IMR-90 (cell line): ENCODE measurements around the gene MAD2L2. TPM values are rescaled to one million over a fixed set of nuclear protein-coding genes. Genes with fewer than 3 reads are reported as not detected.

Source experiments
- ATAC-seq: fragments of 200-7000 bp; cut with Tn5 transposase; 2 replicates; pipeline ENCODE4 v1.9.1; 2020; ENCODE audit warnings: low read depth, mild to moderate bottlenecking, moderate library complexity
- BruUV-seq: library from RNA; stranded (reverse); fragments of 400-500 nt; replicated peaks from 2 replicates; lab custom pipeline; 2021; lab: Mats Ljungman, UMichigan
- CTCF ChIA-PET: fragments of 300-600 bp; formaldehyde crosslinking; extraction: SDS; loops from one replicate; lab custom pipeline; 2021; ENCODE audit warnings: antibody characterized with exemption; lab: Yijun Ruan, JAX
- POLR2A ChIA-PET: fragments of 300-600 bp; sonication (Branson Sonifier 250); formaldehyde crosslinking; loops from one replicate; lab custom pipeline; 2022; ENCODE audit warnings: antibody characterized with exemption; ENCODE audit not compliant: unreplicated experiment; lab: Charles Lee
- DNase-seq: peaks from one replicate; pipeline ENCODE4 v3.0.0; 2013
- H2AFZ ChIP-seq: replicated peaks from 2 replicates; pipeline ENCODE3; 2013; ENCODE audit warnings: low read length, mild to moderate bottlenecking; ENCODE audit not compliant: poor library complexity
- H2AK5ac ChIP-seq: 2 replicates; pipeline ENCODE4 v1.6.1; 2013; ENCODE audit warnings: low read depth, low read length, inconsistent platforms
- H2AK9ac ChIP-seq: replicated peaks from 2 replicates; pipeline ENCODE3; 2013; ENCODE audit warnings: mild to moderate bottlenecking, low read depth, low read length, moderate library complexity; ENCODE audit not compliant: poor library complexity
- H2BK120ac ChIP-seq: 2 replicates; pipeline ENCODE4 v1.6.1; 2013; ENCODE audit warnings: low read depth, low read length, inconsistent platforms
- H2BK15ac ChIP-seq: 3 replicates; pipeline ENCODE4 v1.6.1; 2013; ENCODE audit warnings: low read depth, low read length, inconsistent platforms
- H2BK20ac ChIP-seq: 2 replicates; pipeline ENCODE4 v1.6.1; 2013; ENCODE audit warnings: low read depth, mild to moderate bottlenecking, inconsistent platforms, low read length, moderate library complexity
- H2BK5ac ChIP-seq: 2 replicates; pipeline ENCODE4 v1.6.1; 2013; ENCODE audit warnings: mild to moderate bottlenecking, low read depth, low read length, inconsistent platforms; ENCODE audit not compliant: poor library complexity, severe bottlenecking
- H3K14ac ChIP-seq: replicated peaks from 2 replicates; pipeline ENCODE4 v1.6.1; 2013; ENCODE audit warnings: low read depth, low read length, inconsistent platforms
- H3K18ac ChIP-seq: 2 replicates; pipeline ENCODE4 v1.6.1; 2013; ENCODE audit warnings: low read depth, low read length, control low read depth
- H3K23ac ChIP-seq: 2 replicates; pipeline ENCODE4 v1.6.1; 2013; ENCODE audit warnings: low read depth, low read length, inconsistent platforms
- H3K27ac ChIP-seq: 2 replicates; pipeline ENCODE4 v1.5.1; 2013; ENCODE audit warnings: mild to moderate bottlenecking, control low read depth, low read length; ENCODE audit not compliant: insufficient read depth
- H3K27me3 ChIP-seq: 2 replicates; pipeline ENCODE4 v1.6.1; 2013; ENCODE audit warnings: low read length; ENCODE audit not compliant: control insufficient read depth, insufficient read depth
- H3K36me3 ChIP-seq: 2 replicates; pipeline ENCODE4 v1.6.1; 2013; ENCODE audit warnings: low read length, mixed read lengths; ENCODE audit not compliant: control insufficient read depth, insufficient read depth
- H3K4ac ChIP-seq: 2 replicates; pipeline ENCODE4 v1.6.1; 2013; ENCODE audit warnings: low read depth, low read length, inconsistent platforms
- H3K4me1 ChIP-seq: 2 replicates; pipeline ENCODE4 v1.6.1; 2013; ENCODE audit warnings: low read length, mixed read lengths; ENCODE audit not compliant: control insufficient read depth, insufficient read depth
- H3K4me2 ChIP-seq: 2 replicates; pipeline ENCODE4 v1.6.1; 2013; ENCODE audit warnings: low read depth, mild to moderate bottlenecking, control low read depth, low read length, moderate library complexity
- H3K4me3 ChIP-seq: 2 replicates; pipeline ENCODE4 v1.5.1; 2013; ENCODE audit warnings: low read depth, mild to moderate bottlenecking, control low read depth, low read length, moderate library complexity; ENCODE audit not compliant: insufficient read depth
- H3K56ac ChIP-seq: 2 replicates; pipeline ENCODE4 v1.6.1; 2013; ENCODE audit warnings: low read length, inconsistent platforms; ENCODE audit not compliant: insufficient read depth; ENCODE audit errors: extremely low read depth
- H3K79me1 ChIP-seq, 2 experiments: 2 replicates each; pipeline ENCODE4 v1.6.1; 2013; ENCODE audit warnings: low read length in 2 of 2, inconsistent platforms in 1 of 2, low read depth in 1 of 2
- H3K9ac ChIP-seq: 2 replicates; pipeline ENCODE4 v1.6.1; 2013; ENCODE audit warnings: low read depth, low read length, control low read depth
- H3K9me1 ChIP-seq: 2 replicates; pipeline ENCODE4 v1.6.1; 2013; ENCODE audit warnings: low read length, inconsistent platforms; ENCODE audit not compliant: insufficient read depth
- H3K9me3 ChIP-seq: 2 replicates; pipeline ENCODE4 v1.6.1; 2013; ENCODE audit warnings: low read length; ENCODE audit not compliant: control insufficient read depth, insufficient read depth
- H4K20me1 ChIP-seq: 2 replicates; pipeline ENCODE4 v1.6.1; 2013; ENCODE audit warnings: low read length, inconsistent platforms; ENCODE audit not compliant: insufficient read depth
- H4K5ac ChIP-seq: 2 replicates; pipeline ENCODE4 v1.6.1; 2013; ENCODE audit warnings: mild to moderate bottlenecking, low read depth, low read length, control low read depth
- H4K8ac ChIP-seq, 2 experiments: 2 replicates each; pipeline ENCODE4 v1.6.1; 2013; ENCODE audit warnings: low read depth in 2 of 2, low read length in 2 of 2, control low read depth in 1 of 2, inconsistent platforms in 1 of 2
- H4K91ac ChIP-seq: 2 replicates; pipeline ENCODE4 v1.6.1; 2013; ENCODE audit warnings: low read depth, low read length, inconsistent platforms; ENCODE audit not compliant: insufficient read depth
- CEBPB ChIP-seq: IDR thresholded peaks from 2 replicates; pipeline ENCODE4 v1.6.1; 2012; ENCODE audit warnings: low read depth, low read length, improper control_type of control experiment
- MAZ ChIP-seq: IDR thresholded peaks from 2 replicates; pipeline ENCODE4 v1.6.1; 2012; ENCODE audit warnings: low read depth, mild to moderate bottlenecking, low read length, improper control_type of control experiment, moderate library complexity, borderline replicate concordance
- RAD21 ChIP-seq: IDR thresholded peaks from 2 replicates; pipeline ENCODE4 v1.6.1; 2012; ENCODE audit warnings: low read length, improper control_type of control experiment
- RCOR1 ChIP-seq: IDR thresholded peaks from 2 replicates; pipeline ENCODE4 v1.6.1; 2012; ENCODE audit warnings: mild to moderate bottlenecking, low read length, improper control_type of control experiment; ENCODE audit not compliant: insufficient replicate concordance
- USF2 ChIP-seq: fragments of 150-350 bp; IDR thresholded peaks from 2 replicates; pipeline ENCODE4 v1.6.1; 2017; ENCODE audit warnings: mild to moderate bottlenecking, antibody characterized with exemption, low read length, low read depth
- WGBS, 2 experiments: methylation state at CpG; one replicate each; pipeline versions ENCODE4 v1.1.5 to v1.1.7; 2013; ENCODE audit warnings: missing lambda C conversion rate in 2 of 2; ENCODE audit not compliant: insufficient read length in 1 of 2; ENCODE audit errors: extremely low coverage in 2 of 2; 5-methylcytosine and 5-hydroxymethylcytosine counted together
- dilution Hi-C: fragments of 300-500 bp; cut with HindIII; formaldehyde crosslinking; loops from one replicate; pipeline ENCODE4 v1.14.3; 2018; ENCODE audit warnings: low sequenced_read_pairs; ENCODE audit not compliant: unreplicated experiment
- in situ Hi-C: fragments of 300-500 bp; cut with MboI; formaldehyde crosslinking; loops from 3 replicates; pipeline ENCODE4 v1.14.3; 2019; ENCODE audit warnings: low sequenced_read_pairs, inconsistent platforms, mixed read lengths
- intact Hi-C: fragments of 100-400 bp; cut with micrococcal nuclease; formaldehyde crosslinking; loops from 2 replicates; pipeline ENCODE4 v1.10.0; 2022
- polyA plus RNA-seq, 3 experiments: library from polyadenylated mRNA; depleted of rRNA; stranded (reverse); fragments of >200 nt; gene quantifications; 2 replicates each; pipeline ENCODE4 v1.2.3, GENCODE V29; 2012; ENCODE audit warnings: low replicate concordance in 1 of 3
- total RNA-seq: library from RNA; depleted of rRNA; stranded (reverse); fragments of >200 nt; gene quantifications from 2 replicates; pipeline ENCODE4 v1.2.3, GENCODE V29; 2012

The MAD2L2 gene
- total and polyA plus RNA-seq, 2 of the 4 experiments (the other 2 are of a cell fraction), result 44.6 to 70.9 TPM

GRCh38 chr1:11697893-11698210 lies 16.9 kb upstream of the MAD2L2 start:
- H3K4ac ChIP-seq, result no peak overlapping the region
- H3K14ac ChIP-seq, result no peak overlapping the region
- ChIA-PET CTCF (interaction anchor here (0.6 kb wide), 1 partner anchor 12 kb away, joined by 3 read pairs; no protein-coding TSS in a partner anchor), POLR2A (no interaction called here)
- H2BK15ac ChIP-seq, result no peak overlapping the region
- H3K4me1 ChIP-seq, result peaks cover 3% of the 10 kb centered on the region; the same call in 1 of the 2 replicates
- peaks cover 6% of the 10 kb centered on the region for H3K9me1 ChIP-seq
- in situ Hi-C loops (no loop called here), intact Hi-C loops (no loop called here), dilution Hi-C loops (no loop called here)
- no peak overlapping the region for H3K9ac ChIP-seq
- no peaks in the 10 kb centered on the region for H3K79me1 ChIP-seq
- H2AK9ac ChIP-seq, result no peak overlapping the region
- H2BK5ac ChIP-seq, result no peak overlapping the region
- WGBS, 2 experiments, result 17% methylated on average over 1 of the region's 5 CpGs; no CpG with 5 or more reads in 1 of the 2 experiments
- H3K4me2 ChIP-seq, result no peak overlapping the region
- H3K27me3 ChIP-seq, result peaks cover 64% of the 10 kb centered on the region
- no TSS peak for BruUV-seq
- H3K36me3 ChIP-seq, result no peaks in the 10 kb centered on the region
- H3K56ac ChIP-seq, result no peak overlapping the region
- H2BK20ac ChIP-seq, result no peak overlapping the region
- no peak overlapping the region for H4K5ac ChIP-seq
- no peak overlapping the region for H2AFZ ChIP-seq
- no peak overlapping the region for H2AK5ac ChIP-seq
- no peak overlapping the region for H3K23ac ChIP-seq
- H4K91ac ChIP-seq, result no peak overlapping the region
- ATAC-seq, result no peak
- H3K27ac ChIP-seq, result no peak overlapping the region
- no peak overlapping the region for H4K8ac ChIP-seq
- H3K4me3 ChIP-seq, result no peak overlapping the region
- no peak overlapping the region for H3K18ac ChIP-seq
- no peak for DNase-seq
- H3K9me3 ChIP-seq, result no peaks in the 10 kb centered on the region
- no peaks in the 10 kb centered on the region for H4K20me1 ChIP-seq
- no peak overlapping the region for H2BK120ac ChIP-seq
- TF ChIP-seq CEBPB (no peak), USF2 (no peak), MAZ (no peak), RAD21 (no peak), RCOR1 (no peak)
